GM20000 (cell line): ENCODE data around the gene LPCAT3.
A peak's percentile ranks its signal among the peaks of the same experiment; 100 is the strongest.

Experiments
- DNase-seq: peaks from one replicate; pipeline ENCODE4 v3.0.0; 2012; ENCODE audit warnings: low spot score
- TF ChIP-seq, protein P1 (sequence below): IDR thresholded peaks from 2 replicates; pipeline ENCODE4 v1.5.1; 2012; ENCODE audit warnings: mild to moderate bottlenecking, control low read depth; ENCODE audit errors: extremely low read depth, missing control alignments

Gene LPCAT3, protein sequence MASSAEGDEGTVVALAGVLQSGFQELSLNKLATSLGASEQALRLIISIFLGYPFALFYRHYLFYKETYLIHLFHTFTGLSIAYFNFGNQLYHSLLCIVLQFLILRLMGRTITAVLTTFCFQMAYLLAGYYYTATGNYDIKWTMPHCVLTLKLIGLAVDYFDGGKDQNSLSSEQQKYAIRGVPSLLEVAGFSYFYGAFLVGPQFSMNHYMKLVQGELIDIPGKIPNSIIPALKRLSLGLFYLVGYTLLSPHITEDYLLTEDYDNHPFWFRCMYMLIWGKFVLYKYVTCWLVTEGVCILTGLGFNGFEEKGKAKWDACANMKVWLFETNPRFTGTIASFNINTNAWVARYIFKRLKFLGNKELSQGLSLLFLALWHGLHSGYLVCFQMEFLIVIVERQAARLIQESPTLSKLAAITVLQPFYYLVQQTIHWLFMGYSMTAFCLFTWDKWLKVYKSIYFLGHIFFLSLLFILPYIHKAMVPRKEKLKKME

DNA sequence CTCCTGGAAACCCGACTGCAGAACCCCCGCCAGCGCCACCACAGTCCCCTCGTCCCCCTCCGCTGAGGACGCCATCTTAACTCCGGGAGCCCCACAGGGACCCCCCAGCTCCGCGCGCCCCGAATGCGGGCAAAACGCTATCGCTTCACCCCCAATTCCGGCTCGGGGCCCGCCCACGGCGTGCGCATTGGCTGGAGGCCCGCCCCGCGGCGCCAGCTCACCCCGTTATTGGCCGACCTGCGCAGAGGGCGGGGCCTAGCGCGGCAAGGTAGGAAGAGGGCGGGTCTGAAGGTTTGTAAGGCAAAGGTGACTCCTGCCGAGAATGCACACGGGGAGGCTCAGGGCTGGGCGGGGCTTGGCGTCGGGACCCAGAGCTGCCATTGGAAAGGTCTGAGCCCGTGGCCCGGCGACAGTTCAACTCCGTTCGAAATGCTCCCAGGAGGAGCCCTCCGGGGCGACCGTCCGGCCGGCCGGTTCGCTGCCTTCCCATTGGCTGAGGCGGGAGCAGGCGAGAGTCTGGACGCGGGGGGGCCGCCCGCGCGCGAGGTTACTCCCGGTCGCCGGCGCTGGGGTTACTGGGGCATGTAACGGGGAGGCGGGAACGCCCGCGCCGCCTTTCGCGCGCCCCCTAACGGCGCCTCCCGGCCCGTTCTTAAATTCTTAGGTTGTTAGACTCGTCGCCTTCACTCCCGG, at the start of gene LPCAT3:
Gene LPCAT3, minus strand, starts transcription at position 127 of the 693 bp plus-strand sequence. Its CDS starts 52 bp downstream, at position 75.
- TF ChIP-seq, protein P1, sequence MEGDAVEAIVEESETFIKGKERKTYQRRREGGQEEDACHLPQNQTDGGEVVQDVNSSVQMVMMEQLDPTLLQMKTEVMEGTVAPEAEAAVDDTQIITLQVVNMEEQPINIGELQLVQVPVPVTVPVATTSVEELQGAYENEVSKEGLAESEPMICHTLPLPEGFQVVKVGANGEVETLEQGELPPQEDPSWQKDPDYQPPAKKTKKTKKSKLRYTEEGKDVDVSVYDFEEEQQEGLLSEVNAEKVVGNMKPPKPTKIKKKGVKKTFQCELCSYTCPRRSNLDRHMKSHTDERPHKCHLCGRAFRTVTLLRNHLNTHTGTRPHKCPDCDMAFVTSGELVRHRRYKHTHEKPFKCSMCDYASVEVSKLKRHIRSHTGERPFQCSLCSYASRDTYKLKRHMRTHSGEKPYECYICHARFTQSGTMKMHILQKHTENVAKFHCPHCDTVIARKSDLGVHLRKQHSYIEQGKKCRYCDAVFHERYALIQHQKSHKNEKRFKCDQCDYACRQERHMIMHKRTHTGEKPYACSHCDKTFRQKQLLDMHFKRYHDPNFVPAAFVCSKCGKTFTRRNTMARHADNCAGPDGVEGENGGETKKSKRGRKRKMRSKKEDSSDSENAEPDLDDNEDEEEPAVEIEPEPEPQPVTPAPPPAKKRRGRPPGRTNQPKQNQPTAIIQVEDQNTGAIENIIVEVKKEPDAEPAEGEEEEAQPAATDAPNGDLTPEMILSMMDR, result peak; percentile 73
- DNase-seq, result peak; percentile 97

DNA sequence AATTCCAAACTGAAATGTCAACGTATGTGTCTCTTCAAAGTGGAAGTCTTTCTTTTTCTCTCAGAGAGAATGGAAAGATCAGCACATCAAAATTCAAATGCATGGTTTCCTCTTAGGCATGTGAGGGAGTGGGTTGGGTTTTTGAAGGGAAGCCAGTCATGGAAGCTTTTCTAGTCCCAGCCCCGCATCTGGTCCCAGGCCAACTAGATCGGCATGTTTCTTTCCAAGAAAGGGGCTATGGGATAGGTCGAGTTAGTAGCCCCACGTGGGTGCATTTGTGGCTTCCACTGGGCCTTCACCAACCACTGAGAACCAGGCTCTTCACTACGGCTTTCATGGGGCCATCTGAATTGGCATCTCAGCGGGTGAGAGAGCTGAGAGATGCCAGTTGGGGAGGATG, 48.8 kb upstream of the LPCAT3 start:
- DNase-seq, result no peak
- TF ChIP-seq, protein P1, result no peak

DNA sequence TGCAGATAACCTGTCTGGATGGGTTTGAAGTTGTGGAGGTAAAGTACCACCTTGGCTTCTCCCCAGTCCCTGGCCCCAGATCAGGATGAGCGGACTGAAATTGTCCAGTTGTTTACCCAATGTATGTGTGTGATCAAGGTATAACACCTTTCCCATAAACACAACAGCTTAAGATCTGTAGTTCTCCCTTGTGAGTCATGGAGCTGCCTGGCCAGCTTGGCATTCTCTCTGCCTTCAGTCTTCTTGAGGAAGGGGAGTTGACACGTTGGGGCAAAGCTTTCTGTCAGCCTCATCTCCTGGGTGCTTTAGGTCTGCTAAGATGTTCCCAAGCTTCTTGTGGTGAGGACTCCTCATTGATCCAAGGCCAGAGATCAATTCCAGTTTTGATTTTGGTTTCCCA, 48.3 kb upstream of the LPCAT3 start:
- DNase-seq, result no peak
- TF ChIP-seq, protein P1, result no peak

DNA sequence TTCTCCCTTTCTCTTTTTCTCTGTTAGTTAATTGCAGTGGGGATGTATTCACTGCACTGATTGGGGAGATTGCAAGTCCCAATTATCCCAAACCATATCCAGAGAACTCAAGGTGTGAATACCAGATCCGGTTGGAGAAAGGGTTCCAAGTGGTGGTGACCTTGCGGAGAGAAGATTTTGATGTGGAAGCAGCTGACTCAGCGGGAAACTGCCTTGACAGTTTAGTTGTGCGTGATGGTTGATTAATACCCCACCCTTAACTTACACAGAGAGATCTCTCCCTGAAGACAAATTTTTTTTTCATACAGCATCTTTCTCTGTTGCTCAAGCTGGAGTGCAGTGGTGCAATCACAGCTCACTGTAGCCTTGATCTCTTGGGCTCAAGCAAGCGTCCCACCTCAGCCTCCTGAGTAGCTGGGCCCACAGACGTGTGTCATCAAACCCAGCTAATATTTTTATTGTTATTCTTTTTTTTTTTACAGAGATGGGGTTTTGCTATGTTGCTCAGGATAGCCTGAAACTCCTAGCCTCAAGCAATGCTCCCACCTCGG, 46.9 kb upstream of the LPCAT3 start:
- TF ChIP-seq, protein P1, result no peak
- DNase-seq, result no peak

DNA sequence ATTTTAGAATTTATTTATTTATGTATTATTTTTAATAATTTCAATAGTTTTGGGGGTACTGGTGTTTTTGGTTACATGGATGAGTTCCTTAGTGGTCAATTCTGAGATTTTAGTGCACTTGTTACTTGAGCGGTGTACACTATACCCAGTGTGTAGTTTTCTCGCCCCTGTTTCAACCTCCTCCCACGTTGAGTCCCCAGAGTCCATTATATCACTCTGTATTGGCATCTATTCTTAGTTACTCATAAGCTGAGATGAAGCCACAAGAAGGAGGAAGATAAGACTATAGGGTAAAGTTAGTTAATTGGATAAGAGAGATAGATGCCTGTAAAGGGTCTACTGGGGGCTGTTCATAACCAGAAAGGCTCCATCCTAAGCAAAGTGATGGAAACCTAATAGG, 46.2 kb upstream of the LPCAT3 start:
- TF ChIP-seq, protein P1, result no peak
- no peak for DNase-seq

DNA sequence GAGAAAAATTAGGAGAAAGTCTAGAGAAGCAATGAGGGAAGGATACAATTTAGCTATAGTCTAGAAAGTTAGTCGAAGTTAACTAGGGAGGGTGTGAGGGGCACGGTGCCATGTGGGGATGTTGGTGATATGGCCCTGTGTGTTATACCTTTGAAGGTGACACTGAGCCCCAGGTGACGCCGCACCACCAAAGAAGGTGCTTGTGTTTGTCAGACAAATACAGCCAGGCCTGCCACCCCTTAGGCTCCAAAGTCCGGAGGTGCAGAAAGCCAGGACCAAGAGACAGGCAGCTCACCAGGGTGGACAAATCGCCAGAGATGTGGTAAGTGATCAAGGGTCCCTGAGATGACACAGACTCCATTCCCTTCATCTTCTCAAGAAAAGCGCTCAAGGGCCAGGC, 43.3 kb upstream of the LPCAT3 start:
- no peak for DNase-seq
- TF ChIP-seq, protein P1, result no peak

DNA sequence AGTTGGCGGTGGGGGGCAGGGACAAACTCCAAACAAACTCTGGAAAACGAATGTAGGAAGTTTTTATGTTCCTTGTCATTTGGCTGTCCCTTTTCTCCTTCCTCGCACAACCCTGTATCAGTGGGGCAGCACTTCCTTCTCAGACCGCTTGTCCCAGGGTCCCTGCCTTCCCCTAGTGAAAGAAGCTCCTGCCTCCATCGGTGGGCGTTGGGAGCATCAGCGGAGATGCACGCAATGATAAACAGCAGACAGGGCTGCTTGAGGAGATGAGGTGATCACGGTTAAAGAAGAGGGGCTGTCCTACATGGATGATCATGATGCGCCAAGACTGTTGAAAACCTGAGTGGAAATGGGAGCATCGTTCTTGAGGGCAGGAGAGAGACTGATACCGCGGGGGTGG, 42.9 kb upstream of the LPCAT3 start:
- TF ChIP-seq, protein P1, result no peak
- no peak for DNase-seq
